ENCODE data around the gene DENND1A. TPM values are rescaled to one million over a fixed set of nuclear protein-coding genes. Genes with fewer than 3 reads are reported as not detected.
"Not testable (repeated sequence)": the region's sequence is repeated elsewhere in the genome, so short reads cannot be mapped to it uniquely, and the experiment has no call there.

The DENND1A gene
- total RNA-seq, 1 donor from 2014 or later = 19.9 TPM

DNA sequence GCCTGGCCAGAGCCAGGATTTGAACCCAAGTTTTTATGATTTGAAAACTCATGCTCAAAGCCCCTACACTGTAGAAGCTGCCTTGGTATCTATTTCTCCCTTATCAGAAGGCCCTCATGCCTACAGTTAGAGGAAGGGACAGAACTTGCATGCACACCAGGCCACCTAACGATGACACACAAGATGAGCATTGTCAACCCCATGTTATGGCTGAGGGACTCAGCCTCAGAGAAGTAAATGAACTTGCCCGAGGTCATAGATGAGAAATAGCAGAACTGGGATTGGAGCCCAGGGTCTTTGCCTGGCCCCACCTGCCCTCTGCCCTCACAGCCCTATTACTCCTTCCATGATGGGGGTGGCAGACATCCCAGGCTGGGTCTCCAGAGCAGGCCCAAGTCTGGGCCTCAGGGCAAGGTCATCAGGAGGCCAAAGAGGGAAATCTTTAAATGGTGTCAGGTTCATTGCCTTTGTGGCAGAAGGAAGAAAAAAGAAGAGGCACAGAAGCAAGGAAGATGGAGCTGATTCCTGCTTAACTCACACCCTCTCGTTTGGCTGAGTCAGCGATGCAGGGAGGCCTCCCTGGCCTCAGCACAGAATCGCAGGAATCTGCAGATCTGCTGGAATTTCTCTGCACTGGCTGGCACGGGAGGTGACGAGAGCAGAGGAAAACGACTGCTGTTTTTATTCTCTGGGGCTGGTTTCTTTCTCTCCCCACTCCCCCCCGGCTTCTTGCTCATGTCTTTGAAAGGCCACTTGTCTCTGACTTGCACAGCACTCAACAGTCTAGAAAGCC, 594.5 kb downstream of the DENND1A start:
- Mint-ChIP-seq H3K4me3 (peak overlapping the region; percentile 75), H3K27ac (peak overlapping the region; percentile 92), H3K27me3 (no peaks in the 10 kb centered on the region), H3K4me1 (ENCODE audit: unreplicated experiment) (peaks cover 59% of the 10 kb centered on the region), H3K9me3 (peaks cover 4% of the 10 kb centered on the region), H3K36me3 (no peaks in the 10 kb centered on the region)
- TF ChIP-seq, protein P1, sequence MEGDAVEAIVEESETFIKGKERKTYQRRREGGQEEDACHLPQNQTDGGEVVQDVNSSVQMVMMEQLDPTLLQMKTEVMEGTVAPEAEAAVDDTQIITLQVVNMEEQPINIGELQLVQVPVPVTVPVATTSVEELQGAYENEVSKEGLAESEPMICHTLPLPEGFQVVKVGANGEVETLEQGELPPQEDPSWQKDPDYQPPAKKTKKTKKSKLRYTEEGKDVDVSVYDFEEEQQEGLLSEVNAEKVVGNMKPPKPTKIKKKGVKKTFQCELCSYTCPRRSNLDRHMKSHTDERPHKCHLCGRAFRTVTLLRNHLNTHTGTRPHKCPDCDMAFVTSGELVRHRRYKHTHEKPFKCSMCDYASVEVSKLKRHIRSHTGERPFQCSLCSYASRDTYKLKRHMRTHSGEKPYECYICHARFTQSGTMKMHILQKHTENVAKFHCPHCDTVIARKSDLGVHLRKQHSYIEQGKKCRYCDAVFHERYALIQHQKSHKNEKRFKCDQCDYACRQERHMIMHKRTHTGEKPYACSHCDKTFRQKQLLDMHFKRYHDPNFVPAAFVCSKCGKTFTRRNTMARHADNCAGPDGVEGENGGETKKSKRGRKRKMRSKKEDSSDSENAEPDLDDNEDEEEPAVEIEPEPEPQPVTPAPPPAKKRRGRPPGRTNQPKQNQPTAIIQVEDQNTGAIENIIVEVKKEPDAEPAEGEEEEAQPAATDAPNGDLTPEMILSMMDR (conservative IDR thresholded peaks at IDR 0.05) = no peak
- no peak for DNase-seq (ENCODE audit: extremely low spot score, unreplicated experiment)

DNA sequence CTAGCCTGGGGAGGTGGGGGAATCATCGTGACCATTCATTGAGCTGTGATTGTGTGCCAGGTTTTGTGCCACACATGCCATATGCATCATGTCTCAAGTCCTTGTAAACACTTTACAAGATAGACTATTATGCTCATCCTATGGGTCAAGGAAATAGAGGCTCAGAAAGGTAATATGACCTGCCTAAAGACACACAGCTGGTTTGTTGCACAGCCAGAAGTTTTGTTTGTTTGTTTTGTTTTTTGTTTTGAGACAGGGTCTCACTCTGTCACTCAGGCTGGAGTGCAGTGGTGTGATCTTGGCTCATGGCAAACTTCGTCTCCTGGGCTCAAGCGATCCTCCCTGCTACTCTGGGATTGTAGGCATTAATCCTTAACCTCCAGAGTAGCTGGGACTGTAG, 595.3 kb downstream of the DENND1A start:
- Mint-ChIP-seq H3K36me3 (no peaks in the 10 kb centered on the region), H3K27me3 (no peaks in the 10 kb centered on the region), H3K4me1 (ENCODE audit: unreplicated experiment) (peaks cover 56% of the 10 kb centered on the region), H3K4me3 (no peak overlapping the region), H3K9me3 (peaks cover 4% of the 10 kb centered on the region), H3K27ac (no peak overlapping the region)
- TF ChIP-seq, protein P1 (conservative IDR thresholded peaks at IDR 0.05) = no peak
- no peak for DNase-seq (ENCODE audit: extremely low spot score, unreplicated experiment)

DNA sequence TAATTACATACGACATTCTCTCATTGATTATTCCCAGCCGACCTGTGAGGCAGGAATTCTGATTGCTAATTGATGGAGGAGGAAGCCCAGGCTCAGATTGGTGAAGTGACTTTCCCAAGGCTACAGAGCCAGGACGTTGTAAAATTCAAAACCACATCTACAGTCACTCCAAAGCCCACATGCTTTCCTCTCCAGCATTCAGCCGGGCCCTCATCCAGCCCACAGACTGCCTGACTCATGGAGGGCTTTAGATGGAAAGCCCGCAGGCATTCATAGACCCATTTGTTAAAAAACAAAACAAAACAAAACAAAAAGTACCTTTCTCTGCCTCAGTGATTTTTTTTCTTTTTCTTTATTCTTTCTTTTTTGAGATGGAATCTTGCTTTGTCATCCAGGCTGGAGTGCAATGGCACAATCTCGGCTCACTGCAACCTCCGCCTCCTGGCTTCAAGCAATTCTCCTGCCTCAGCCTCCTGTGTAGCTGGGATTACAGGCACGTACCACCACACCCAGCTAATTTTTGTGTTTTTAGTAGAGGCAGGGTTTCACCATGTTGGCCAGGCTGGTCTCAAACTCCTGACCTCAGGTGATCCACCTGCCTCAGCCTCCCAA, 596.8 kb downstream of the DENND1A start:
- H3K9me3 Mint-ChIP-seq; H3K4me3 Mint-ChIP-seq; H3K36me3 Mint-ChIP-seq; H3K27me3 Mint-ChIP-seq; DNase-seq (ENCODE audit: extremely low spot score, unreplicated experiment): not testable (repeated sequence)
- H3K27ac Mint-ChIP-seq = peak overlapping the region; percentile 31
- peaks cover 55% of the 10 kb centered on the region for H3K4me1 Mint-ChIP-seq (ENCODE audit: unreplicated experiment)

DNA sequence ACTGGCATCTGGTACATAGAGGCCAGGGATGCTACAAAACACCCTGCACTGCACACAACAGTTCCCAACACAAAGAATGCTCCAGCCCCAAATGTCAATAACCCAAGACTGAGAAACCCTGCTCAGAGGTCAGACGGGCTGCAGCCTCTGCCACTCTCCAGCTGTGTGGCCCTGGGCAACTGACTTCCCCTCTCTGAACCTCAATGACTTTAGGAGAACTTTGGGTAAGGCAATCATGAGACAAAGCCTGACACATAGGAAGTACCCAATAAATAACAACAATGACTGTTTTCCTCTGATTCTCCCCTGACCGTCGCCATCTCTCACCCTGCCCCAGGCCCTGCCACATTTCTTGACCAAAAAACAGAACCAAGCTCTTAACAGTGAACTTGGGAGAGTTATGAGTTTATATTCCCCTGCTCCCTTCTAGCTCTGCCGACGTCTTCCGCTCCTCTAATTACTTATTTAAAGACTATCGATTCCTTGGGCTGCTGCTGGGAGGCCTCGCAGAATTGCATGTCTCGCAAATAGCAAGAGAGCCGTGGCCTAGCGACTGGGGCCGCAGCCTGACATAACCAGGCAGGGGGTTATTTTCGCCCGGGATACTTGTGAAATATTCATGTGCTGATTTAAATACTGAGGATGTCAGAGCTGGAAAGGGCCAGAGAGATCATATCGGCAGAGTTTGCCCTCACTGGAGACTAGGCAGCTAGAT, 598.4 kb downstream of the DENND1A start:
- no peak overlapping the region for H3K4me3 Mint-ChIP-seq
- no peaks in the 10 kb centered on the region for H3K27me3 Mint-ChIP-seq
- DNase-seq (ENCODE audit: extremely low spot score, unreplicated experiment) = no peak
- H3K4me1 Mint-ChIP-seq (ENCODE audit: unreplicated experiment) = peaks cover 60% of the 10 kb centered on the region
- H3K27ac Mint-ChIP-seq = peak overlapping the region; percentile 37
- peaks cover 4% of the 10 kb centered on the region for H3K9me3 Mint-ChIP-seq
- TF ChIP-seq, protein P1 (conservative IDR thresholded peaks at IDR 0.05) = no peak
- no peaks in the 10 kb centered on the region for H3K36me3 Mint-ChIP-seq

Small RNA genes lying within 50 kb of the gene (microRNA-seq; reads per million reads assigned to microRNA genes)
- gene MIR601 (not detected), gene MIR7150 (not detected)

Other genes starting within 250 kb of the DENND1A start
- 1.2 TPM in 1 of 2 replicates, not detected in the other for gene LHX2, start 81.6 kb upstream of the DENND1A start, total RNA-seq (ENCODE audit: low replicate concordance)